GM21423 (cell line): ENCODE data around the gene SMIM41.
A peak's percentile ranks its signal among the peaks of the same experiment; 100 is the strongest.
"Not testable (repeated sequence)": the region's sequence is repeated elsewhere in the genome, so short reads cannot be mapped to it uniquely, and the experiment has no call there.

Source experiments
- ATAC-seq: cut with Tn5 transposase; IDR thresholded peaks from one replicate; pipeline ENCODE4 v1.9.1; 2021; ENCODE audit warnings: mild to moderate bottlenecking, moderate library complexity; ENCODE audit not compliant: unreplicated experiment

The SMIM41 gene

GRCh38 chr12:52083638-52083996 is 4.1 kb downstream of the SMIM41 start:
- ATAC-seq = no peak

DNA sequence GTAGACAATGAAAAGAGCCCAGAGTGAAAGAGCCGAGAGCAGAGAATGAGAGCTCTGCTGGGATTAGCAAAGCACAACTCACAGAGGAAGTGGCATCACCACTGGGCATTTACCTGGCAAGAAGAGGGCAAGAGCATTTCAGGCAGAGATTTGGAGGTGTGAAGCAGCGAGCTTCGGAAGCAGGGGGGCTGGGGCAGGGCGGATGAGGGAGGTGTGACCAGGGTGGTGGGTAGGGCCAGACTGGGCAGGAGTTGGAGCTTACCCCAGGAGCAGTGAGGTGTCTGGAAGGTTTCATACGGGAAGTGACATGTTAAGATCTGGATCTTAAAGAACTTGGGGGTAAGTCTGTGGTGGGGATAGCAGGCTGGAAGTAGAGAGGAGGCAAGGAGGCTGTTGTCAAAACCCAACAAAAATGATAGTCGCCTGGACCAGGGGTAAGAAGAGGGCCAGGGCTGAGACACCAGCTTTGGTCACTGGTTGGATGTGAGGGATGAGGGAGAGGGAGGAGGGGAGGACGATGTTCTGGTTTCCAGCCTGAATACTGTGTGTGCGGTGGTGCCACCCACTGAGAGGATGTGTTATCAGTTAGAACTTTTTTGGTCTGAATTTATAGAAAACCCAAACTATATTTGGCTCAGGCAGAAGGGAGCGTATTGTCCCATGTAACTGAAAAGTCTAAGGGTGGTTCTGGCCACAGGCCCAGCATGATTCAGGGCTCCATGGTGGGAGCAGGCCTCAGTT is 5.2 kb downstream of the SMIM41 start:
- ATAC-seq = no peak

- no peak for ATAC-seq
Observed at GRCh38 chr12:52085682-52086180, 6.2 kb downstream of the SMIM41 start.

- no peak for ATAC-seq
Observed at GRCh38 chr12:52086366-52086765, 6.9 kb downstream of the SMIM41 start.

- no peak for ATAC-seq
Observed at GRCh38 chr12:52086944-52087835, 7.7 kb downstream of the SMIM41 start.

DNA sequence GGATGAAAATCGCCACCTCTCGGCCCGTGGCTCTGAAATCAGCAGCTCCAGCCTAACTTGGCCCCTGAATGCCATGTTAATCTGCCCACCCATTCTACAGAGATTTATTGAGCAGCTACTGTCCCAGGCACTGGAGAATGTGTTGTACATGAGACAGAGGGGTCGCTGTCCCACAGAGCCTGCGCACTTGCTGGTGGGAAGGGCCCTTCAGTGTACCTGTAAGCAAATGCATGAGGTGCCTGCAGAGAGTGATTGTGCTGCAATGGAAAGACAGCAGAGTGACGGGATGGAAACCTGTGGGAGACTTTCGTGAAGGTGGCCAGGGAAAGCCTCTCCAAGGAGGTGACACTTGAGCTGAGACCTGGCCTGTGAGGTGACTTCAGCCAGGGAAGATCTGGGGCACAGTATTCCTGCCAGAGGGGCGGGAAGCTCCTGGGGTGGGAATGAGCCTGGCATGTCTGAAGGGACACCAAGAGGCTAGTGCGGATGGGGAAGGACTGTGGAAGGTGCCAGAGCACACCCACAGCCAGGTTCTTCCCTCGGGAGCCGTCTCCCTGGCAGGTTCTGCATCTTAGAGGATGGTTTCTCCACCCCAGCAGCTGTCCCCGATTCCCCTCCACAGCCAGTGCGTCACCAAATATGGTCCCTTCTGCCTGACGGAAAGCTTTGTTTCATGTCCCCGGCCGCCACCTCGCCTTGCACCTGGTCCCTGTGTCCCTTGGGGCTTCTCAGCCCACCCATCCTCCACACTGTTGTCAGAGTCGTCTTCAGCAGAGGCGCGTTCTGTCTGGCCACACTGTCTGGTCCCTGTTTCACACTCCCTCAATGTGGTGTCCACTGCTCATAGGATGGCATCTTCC is 8.7 kb downstream of the SMIM41 start:
- peak; percentile 82 for ATAC-seq

GRCh38 chr12:52089491-52089890 is 10.0 kb downstream of the SMIM41 start:
- no peak for ATAC-seq

DNA sequence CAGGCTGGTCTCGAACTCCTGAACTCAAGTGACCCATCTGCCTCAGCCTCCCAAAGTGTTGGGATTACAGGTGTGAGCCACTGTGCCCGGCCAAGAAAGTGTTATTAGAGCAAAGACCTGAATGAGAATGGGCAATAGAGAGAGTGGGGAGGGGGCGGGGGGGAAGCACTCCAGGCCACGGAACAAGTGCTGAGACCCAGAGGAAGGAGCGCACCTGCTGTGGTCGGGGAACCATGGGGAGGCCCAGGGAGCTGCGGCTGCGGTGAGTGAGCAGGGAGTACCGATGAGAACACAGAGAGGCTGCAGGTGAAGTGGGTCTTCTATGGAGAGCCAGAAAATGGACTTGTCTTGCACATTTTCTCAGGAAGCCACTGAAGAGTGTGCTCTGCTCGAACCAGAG is 10.8 kb downstream of the SMIM41 start:
- ATAC-seq = no peak

DNA sequence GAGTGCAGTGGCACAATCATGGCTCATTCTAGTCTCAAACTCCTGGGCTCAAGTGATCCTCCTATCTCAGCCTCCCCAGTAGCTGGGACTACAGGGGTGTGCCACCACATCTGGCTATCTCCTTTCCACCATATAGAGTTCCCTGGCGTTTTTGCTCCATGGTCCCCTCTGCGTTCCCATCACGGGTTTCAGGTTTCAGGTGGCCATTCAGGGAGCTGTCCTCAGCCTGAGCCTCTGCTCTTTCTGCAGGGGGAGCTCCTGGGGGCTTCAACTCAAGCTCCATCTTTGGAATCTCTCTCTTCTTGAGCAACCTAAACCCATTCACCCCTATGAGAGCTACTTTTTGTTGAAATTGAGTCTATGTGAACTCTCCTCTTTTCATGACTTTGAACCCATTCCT is 11.6 kb downstream of the SMIM41 start:
- ATAC-seq = no peak

DNA sequence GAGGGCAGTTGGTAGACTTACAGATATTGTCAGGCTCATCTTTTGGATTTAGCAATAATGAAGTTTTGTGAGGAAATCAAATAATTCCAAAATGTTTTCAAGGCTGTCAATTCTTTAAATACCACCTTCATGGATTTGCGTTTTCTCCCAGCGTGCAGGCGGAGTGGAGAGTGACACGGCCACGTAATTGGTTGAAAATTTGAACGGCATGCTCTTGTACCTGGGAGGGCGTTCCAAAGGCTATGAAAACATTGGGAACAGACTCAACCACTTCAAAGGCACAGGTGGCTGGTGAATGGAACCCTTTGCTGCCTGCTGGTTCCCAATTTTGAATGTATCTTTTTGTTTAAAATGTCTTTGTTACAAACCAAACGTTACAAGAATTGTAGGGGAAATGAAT is 12.4 kb downstream of the SMIM41 start:
- ATAC-seq = no peak

DNA sequence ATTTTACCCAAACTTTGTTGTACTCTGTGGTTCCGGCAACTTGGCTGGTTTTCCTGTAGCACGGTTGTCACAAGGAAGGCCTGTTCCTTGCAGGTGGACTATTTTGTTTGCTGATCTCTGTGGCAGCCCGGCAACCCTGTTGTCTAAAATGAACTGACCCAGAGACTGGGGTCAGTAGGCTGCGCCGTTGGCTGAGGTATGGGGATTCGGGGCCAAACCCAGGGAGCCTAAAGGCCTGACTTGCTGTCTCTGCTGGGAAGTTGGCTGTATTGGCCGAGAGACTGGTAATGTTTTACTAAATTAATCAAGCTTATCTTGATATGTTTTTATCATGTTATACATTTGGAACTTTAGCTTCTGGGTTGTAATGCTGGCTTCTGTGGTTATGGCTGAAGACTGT is 13.8 kb downstream of the SMIM41 start:
- ATAC-seq = no peak

DNA sequence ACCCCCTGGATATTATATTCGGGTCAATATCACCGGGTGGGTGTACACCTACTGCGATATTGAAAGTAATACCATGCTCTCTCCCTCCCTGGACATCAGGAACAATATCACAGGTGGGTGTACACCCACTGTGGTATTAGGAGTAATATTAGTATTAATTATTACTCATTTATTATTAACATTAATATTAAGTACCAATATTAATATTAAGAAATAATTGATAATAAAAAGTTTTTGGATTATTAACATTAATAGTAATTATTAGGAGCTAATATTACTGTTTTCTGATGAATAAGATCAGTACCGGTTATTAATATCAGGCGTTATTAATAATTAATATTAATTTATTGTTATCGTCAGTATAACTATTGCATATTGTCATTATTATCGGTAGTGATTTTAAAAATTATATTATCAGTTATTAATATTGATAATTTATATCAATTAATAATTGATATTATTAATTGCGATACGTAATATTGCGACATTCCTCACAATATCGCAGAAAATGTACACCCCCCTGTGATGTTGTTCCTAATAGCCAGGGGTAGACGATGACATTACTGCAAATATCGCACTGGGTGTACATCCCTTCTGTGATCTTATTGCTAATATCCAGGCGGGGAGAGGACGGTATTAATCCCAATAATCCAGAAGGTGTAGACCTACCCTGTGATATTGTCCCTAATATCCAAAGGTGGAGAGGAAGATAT is 17.0 kb downstream of the SMIM41 start:
- ATAC-seq = no peak

DNA sequence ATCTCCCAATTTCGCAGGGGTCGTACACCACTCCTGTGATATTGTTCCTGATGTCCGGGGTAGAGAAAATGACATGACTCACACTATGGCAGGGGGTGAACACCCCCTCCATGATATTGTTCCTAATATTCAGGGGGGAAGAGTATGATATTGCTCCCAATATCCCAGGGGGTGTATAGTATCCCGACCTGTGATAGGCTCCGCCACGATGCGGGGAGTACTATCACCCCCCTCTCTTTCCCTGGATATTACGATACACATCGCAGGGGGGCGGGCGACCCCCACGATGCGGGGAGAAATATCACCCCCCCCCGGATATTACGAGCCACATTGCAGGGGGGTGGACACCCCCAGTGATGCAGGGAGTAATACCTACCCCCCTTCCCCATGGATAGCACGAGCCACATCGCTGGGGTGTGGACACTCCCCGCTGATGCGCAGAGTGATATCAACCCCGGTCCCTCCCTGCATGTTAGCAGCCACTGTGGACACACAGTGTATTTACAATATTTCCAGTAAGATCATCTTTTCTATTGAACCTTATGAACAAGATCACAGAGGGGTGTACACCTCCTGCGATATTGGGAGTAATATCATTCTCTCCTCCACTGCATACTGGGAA is 17.7 kb downstream of the SMIM41 start:
- ATAC-seq = no peak

GRCh38 chr12:52104431-52105089 is 25.1 kb downstream of the SMIM41 start:
- ATAC-seq = not testable (repeated sequence)

DNA sequence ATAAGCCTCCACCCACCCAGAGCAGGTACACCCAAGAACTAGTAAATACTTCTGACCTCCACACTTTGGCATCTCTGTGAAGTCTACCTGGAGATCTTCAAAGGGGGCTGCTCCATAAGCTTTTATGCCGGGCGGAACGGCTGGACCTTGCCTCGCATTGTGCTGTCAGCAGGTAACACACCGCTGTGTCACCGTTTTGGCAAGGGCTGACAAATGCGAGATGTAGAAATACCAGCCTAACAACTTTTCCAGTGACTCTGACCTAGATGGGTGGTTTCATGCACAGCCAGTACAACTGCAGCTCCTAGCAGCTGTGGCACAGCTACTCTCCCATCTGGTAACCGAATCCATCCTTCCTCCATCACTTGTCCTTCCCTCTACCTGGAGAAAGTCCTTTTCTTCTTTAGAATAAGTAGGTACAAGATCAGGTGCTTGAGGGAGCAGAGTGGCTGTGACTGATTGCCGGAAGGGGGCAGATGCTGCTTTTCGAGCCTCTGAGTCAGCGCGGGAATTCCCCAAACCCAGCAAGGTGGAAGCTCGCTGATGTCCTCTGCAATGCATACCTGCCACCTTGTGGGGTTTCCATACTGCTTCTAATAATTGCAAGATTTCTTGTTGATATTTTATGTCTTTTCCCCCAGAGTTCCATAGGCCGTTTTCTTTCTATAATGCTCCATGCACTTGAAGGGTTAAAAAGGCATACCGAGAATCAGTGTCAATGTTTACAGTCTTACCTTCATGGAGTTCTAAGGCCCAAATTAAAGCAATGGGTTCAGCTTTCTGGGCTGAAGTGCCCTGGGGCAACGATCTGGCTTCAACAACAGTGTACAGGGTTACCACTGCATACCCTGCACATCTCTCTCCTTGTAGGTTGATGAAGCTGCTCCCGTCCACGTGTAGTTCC is 37.0 kb downstream of the SMIM41 start:
- ATAC-seq = not testable (repeated sequence)

DNA sequence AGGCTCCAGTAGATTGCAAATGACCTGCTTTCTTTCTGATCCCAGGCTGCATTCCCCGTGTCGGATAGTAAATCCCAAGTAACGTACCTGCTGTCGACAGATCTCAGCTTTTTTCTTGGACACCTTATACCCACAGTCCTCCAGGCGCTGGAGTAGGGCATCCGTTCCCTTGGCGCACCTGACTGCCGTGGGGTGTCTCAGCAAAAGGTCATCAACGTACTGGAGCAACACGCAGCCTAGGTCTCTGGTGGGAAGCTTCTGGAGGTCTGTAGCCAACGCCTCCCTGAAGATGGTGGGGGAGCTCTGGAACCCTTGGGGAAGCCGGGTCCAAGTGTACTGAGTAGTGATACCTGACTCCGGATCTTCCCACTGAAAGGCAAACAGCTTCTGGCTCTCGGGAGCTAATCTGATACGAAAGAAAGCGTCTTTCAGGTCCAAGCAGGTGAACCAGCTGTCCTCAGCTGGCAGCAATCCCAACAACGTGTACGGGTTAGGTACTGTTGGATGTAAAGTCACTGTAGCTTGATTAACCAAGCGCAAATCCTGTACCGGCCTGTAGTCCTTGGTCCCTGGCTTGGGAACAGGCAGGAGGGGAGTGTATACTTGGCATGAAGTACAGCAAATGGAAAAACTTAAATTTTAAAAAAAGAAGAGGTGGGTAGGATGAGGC is 38.4 kb downstream of the SMIM41 start:
- not testable (repeated sequence) for ATAC-seq

DNA sequence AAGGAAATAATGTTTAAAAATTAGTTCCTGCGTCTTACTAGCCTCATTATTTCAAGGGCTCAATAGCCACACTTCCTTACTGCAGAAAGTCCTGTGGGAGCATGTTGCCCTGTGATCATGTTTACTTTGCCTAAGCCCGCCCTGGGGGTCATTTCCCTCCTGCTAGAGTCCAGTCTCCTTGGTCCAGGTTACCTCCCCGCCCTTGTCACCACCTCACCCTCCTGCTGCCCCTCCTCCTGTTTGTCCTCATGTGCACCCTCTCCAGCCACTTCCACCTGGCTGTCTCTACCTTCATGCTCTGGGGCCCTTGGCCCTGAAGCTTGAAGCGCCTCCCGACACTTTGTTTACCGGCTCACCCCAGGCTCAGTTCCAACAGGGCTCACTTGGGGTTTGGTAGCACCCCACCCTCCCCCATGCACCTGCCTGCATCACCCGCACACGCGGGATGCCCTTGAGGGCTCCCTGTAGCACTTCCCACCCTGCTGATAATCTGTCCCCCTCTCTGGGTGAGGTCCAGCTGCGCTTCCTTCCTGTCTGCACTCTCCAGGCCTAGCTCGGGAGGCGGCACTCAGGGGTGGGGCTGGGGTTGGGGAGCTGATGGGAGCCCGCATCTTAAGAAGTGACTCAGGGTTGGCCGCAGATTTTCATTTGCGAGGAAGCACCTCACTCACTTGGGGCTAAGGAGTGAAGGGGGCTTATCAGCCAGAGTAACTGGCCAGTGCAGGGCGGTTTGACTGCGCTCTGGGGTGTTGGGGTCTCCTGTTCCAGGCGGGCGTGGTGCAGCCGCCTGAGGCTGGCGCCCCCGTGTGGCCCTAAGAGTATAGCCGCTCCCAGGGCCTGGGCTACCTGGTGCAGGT is 40.1 kb downstream of the SMIM41 start:
- peak; percentile 21 for ATAC-seq
